DMS153 (cell line): Measurements from ENCODE around the gene TXNRD1.
"Not testable (repeated sequence)": the region's sequence is repeated elsewhere in the genome, so short reads cannot be mapped to it uniquely, and the experiment has no call there.

ENCODE experiments used
- DNase-seq: peaks from one replicate; lab custom pipeline; 2025; lab: John Stamatoyannopoulos, UW

TXNRD1 gene

DNA sequence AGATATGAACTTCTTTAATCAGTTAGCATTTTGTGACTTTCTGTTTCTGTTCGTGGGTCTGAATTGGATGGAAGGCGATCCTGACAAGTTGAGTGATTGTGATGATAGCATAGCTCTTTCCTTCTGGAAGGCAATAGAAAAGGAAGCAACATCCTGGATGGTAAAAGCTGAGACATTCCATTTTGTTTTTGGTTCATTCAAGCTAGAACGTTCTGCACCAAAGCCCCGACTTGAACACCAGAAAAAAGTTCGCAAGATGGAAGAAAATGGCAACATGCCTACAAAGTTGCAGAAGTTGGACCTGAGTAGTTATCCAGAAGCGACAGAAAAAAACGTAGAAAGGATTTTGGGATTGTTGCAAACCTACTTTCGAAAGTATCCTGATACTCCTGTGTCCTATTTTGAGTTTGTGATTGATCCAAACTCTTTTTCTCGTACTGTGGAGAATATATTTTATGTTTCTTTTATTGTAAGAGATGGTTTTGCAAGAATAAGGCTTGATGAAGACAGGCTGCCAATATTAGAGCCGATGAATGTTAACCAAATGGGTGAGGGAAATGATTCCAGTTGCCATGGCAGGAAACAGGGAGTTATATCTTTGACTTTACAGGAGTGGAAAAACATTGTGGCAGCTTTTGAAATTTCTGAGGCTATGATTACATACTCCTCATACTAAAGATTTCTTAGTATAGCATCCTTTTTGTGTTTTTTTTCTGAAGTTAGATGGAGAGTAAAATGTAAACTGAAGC, 88.9 kb downstream of the TXNRD1 start:
- DNase-seq = no peak

- no peak for DNase-seq
These were observed 89.8 kb downstream of the TXNRD1 start for GRCh38 chr12:104305349-104305748.

DNA sequence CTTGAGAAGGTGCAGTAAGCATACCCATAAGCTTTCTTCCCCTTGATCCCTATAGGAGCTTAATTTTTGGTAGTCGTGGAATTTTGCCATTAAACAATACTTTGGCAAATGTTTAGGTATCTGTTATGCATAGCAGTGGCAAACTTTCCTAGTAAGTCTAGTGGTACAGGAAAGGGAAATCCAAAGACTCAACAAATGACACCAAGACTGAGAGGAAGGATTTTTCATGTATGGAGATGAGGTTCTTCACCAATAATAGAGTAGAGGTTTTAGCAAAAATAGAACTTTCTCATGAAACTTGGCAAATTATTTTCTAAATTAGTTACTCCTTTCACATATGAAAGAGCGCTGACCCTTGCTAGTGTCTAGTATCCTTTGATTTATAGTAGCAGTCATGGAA, 90.8 kb downstream of the TXNRD1 start:
- no peak for DNase-seq

DNA sequence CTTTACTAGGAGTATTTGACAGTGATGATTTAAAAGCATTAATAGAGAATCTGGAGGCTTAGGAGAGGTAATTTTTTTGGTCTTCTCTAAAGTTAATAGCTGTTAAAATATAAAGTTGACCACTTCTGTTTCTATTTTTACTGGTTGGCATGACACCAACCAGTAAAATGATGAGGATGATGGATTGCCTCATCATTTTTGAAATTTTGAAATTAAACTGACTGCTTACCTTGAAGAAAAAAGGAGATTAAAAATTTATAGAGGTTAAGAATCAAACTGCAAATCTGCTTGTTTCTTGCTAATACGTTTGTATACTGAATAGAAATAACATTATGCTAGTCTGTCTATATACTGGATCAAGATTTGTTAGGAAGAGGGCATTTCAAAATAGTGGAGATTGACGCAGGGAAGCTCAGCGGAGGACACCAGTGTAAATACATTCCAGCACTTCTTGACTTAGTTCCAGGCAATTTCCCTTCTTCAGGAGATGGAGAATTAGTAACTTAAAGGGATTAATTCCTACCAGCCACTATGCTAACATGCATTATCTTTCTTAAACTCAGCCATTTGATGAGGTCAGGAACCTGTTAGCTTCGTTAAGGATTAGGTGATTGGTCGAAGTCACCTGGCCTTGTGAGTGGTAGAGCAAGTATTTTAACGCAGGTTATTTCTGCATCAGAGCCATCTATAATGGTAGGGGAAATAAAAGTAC, 91.5 kb downstream of the TXNRD1 start:
- no peak for DNase-seq

GRCh38 chr12:104307655-104308000, 92.0 kb downstream of the TXNRD1 start:
- DNase-seq = no peak

GRCh38 chr12:104309446-104309993, 93.9 kb downstream of the TXNRD1 start:
- DNase-seq = no peak

DNA sequence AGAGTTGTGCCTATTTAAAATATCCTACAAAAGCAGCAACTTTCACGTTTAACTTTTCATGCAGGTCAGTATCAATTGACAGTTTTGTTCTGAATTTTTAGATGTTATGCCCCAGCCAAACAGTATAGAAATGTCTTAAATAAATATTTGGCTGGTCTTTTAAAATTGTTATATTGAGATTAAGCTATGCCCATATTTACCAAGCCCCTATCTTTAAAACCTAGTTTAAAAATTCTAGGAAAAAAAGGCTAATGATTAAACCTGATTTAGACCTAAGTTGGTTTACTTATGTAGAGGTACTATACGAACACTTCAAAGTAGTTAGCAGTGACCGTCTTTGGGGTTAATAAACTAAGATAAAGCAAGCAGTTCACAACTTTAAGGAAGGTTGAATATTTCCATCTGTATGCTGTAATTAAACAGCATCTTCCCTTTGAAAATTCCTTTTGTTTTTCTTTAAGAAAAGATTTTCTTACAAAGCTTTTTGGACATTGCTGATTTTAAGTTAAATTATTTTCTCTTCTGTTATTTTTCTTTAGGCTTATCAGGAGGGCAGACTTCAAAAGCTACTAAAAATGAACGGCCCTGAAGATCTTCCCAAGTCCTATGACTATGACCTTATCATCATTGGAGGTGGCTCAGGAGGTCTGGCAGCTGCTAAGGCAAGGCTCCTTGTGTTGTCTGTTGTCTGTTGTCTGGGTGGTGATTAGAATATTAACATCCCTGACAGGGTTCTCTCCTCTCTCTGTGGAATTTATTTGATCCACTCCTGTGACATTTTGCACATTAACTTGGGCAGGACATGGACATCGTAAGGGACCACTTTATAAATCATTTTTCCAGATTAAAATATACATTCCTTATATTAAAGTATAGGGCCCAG, 95.4 kb downstream of the TXNRD1 start:
- DNase-seq = no peak

DNA sequence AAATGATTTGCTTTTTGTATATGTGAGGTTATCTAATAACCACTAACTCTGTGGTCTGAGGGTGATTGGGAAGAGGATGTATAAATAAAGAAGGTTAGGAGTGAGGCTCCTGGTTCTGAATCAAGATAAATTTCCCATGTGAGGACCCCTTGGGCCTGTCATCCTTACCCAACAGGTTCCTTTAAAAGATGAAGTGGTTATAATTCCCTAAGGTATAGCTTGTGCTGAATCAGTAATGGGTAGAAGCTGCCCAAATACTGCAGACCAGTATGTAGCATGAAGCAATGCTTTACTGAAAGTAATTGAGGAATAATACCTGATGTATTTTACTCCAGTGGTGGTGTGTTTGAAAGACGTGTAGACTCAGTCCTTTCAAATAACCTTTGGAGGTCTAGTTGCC, 96.6 kb downstream of the TXNRD1 start:
- DNase-seq = no peak

DNA sequence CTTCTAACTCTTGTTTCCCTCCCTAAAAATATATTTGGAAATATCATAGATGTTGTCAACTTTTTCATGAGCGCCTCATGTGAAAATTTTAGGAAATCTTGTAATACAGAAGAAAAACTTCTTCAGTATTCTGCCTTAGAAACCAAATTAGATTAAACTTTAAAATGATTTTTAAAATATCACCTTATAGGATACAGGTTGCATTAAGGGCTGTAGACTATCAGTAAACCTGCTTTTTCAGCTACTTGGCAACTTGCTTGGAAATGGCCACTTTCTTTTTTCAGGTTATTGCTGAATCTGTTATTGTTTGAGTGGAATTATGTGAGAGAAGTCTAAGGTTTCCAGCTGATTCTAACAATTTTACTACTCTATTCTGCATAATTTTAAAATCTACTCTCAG, 97.1 kb downstream of the TXNRD1 start:
- DNase-seq = no peak

GRCh38 chr12:104313568-104314241, 98.1 kb downstream of the TXNRD1 start:
- no peak for DNase-seq

DNA sequence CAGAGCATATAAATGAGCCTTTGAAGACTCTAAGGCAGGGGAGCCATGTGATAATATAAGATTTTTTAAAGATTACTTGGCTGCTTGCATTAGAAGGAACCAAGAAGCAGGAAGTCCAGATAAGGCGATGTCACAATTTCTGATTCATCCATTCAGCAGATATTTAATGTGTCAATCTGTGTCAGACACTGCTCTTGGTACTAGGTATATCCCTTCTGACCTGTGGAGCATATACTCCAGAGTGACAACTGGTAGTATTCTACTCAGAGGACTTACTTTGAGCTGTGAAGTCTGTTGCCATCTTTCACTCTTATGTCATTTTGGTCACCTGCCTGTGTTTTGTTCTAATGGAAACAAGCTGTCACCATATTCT, 98.6 kb downstream of the TXNRD1 start:
- DNase-seq = no peak

- DNase-seq = no peak
These were observed 100.0 kb downstream of the TXNRD1 start for GRCh38 chr12:104315326-104316224.

- DNase-seq = no peak
These were observed 101.4 kb downstream of the TXNRD1 start for GRCh38 chr12:104316936-104317335.

DNA sequence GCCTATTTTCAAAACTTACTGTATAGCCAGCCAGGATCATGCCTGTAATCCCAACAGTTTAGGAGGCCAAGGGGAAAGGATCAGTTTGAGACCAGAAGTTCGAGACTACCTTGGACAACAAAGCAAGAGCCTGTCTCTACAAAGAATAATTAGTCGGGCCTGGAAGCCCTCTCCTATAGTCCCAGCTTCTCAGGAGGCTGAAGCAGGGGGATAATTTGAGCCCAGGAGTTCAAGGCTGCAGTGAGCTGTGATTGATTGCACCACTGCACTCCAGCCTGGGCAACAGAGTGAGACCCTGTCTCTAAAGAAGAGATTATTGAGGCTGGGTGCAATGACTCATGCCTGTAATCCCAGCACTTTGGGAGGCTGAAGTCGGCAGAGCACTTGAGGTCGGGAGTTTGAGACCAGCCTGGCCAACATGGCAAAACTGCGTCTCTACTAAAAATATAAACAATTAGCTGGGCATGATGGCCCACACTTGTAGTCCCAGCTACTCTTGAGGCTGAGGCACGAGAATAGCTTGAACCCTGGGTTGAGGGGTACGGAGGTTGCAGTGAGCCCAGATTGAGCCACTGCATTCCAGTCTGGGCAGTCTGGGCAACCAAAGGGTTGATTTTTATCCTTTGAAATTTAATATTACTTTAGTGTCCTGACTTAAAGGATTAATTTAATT, 102.1 kb downstream of the TXNRD1 start:
- DNase-seq = no peak

DNA sequence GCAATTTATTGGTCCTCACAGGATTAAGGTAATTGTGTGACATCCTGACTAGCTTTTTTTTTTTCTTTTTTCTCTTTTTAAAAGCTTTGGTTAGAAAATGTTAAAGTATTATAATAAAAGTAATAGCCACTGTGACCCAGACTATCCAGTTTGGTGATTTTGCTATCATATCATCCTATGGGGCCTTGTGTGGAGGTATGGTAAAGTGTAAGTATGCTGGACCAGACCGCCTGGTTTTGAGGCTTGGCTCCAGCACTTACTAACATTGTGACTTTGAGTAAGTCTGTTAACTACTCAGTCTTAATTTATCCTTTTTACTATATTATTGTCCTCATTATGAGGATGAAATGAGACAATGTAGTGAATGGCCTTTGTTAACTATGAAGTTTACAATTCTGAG, 103.4 kb downstream of the TXNRD1 start:
- no peak for DNase-seq

DNA sequence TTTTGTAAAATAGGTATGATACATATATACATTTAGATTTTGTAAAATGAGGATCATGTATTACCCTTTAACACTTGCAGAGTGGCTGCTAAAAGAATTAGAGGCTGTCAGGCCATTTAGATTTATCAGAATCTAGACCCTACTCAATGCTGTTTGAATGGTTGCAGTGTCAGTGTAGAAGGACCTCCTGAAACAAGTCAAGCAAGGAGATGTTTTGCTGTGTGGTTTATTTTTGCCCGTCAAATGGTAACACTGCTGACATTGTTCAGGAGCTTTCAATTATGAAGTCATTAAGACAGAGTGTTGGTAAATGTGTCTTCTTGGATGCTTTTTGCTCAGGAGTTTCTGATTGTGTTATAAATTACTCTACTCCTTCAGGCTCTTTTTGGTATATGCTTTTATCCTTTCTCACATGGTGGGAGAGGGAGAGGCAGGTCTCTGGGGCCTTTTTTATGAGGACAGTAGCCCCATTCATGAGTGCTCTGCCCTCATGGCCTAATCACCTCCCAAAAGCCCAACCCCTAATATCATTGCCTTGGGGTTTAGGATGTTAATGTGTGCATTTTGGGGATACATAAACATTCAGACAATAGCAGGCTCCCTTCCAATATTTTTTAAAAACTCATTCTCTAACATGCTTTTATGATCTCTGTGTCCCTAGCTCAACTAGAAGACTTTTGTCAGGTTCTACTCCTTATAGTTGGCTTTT, 104.5 kb downstream of the TXNRD1 start:
- no peak for DNase-seq

- DNase-seq = no peak
These were observed 105.0 kb downstream of the TXNRD1 start for GRCh38 chr12:104320627-104321024.

DNA sequence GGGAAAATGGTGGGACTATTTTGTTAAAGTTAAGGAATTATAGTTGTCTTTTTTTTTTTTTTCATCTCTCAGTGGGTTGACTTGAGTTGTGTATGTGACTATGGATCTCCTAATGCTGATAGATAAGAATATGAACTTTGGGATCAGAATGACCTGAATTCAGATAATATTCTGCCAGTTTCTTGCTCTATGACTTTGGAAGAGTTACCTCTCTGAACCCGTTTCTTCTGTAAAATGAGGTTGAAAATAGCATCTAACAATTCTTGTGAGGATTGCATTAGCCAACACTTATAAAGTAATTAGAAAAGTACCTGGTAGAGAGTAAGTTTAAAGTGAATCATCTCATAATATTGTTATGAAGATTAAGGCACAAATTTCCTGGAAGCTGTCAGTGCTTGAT, 106.4 kb downstream of the TXNRD1 start:
- DNase-seq = no peak

DNA sequence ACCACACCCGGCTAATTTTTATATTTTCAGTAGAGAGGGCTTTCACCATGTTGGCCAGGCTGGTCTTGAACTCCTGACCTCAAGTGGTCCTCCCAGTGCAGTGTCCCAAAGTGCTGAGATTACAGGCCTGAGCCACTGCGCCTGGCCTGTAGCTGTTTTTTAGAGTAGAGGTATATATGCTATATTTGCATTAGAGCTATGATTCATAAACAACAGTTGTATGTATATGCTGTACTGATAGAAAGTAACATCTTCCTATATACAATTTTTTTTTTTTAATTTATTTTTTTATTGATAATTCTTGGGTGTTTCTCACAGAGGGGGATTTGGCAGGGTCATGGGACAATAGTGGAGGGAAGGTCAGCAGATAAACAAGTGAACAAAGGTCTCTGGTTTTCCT, 107.0 kb downstream of the TXNRD1 start:
- DNase-seq = not testable (repeated sequence)

DNA sequence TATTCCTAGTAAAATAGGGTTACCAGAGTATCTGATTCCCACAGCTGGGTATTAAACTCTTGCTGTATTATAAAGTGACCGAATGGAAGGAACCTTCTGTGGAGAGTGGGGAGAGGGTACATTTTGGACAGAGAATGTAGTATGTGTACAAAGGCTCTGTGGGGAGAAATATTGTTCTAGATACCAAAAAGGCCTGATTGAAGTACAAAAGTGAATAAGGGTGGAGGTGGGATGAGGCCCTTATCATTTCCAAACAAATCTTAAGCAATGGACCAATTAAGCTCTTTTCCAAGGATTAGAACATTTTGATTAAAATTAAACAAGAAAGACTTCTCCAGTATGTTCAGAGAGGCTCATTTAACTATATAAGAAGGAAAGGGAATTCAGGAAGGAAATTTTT, 108.3 kb downstream of the TXNRD1 start:
- DNase-seq = no peak
